GM18868 (cell line): ENCODE results near the gene FAM53C.
"Not testable (repeated sequence)": the region's sequence is repeated elsewhere in the genome, so short reads cannot be mapped to it uniquely, and the experiment has no call there.

Source experiments
- ATAC-seq: cut with Tn5 transposase; IDR thresholded peaks from one replicate; pipeline ENCODE4 v1.9.1; 2021; ENCODE audit warnings: mild to moderate bottlenecking, moderate library complexity; ENCODE audit not compliant: unreplicated experiment

Gene FAM53C

GRCh38 chr5:138337685-138338410 lies at the start of gene FAM53C:
FAM53C (plus strand) TSS chr5:138338266; CDS start chr5:138341336, 3,070 bp downstream.
- peak; percentile 82 for ATAC-seq

GRCh38 chr5:138289296-138289695 lies 48.8 kb upstream of the FAM53C start:
- no peak for ATAC-seq

- no peak for ATAC-seq
Observed at GRCh38 chr5:138303372-138303771, 34.7 kb upstream of the FAM53C start.

- ATAC-seq = no peak
Observed at GRCh38 chr5:138305797-138306196, 32.3 kb upstream of the FAM53C start.

GRCh38 chr5:138315751-138316278 lies 22.3 kb upstream of the FAM53C start:
- no peak for ATAC-seq

- no peak for ATAC-seq
Observed at GRCh38 chr5:138316355-138316754, 21.7 kb upstream of the FAM53C start.

- not testable (repeated sequence) for ATAC-seq
Observed at GRCh38 chr5:138318211-138318610, 19.9 kb upstream of the FAM53C start.

- ATAC-seq = no peak
Observed at GRCh38 chr5:138330813-138331448, 7.1 kb upstream of the FAM53C start.

GRCh38 chr5:138331449-138332368 lies 6.4 kb upstream of the FAM53C start, which contains the start of gene CDC25C:
CDC25C (minus strand) TSS chr5:138331804; CDS start chr5:138331180, 624 bp downstream.
- ATAC-seq = peak; percentile 100

- ATAC-seq = no peak
Observed at GRCh38 chr5:138334867-138335447, 3.1 kb upstream of the FAM53C start.

GRCh38 chr5:138336952-138337684 lies 948 bp upstream of the FAM53C start:
- ATAC-seq = peak; percentile 25

- ATAC-seq = no peak
Observed at GRCh38 chr5:138338411-138339090, 485 bp downstream of the FAM53C start.

GRCh38 chr5:138339091-138339456 lies 1.0 kb downstream of the FAM53C start:
- no peak for ATAC-seq

- no peak for ATAC-seq
Observed at GRCh38 chr5:138339464-138339863, 1.4 kb downstream of the FAM53C start.

GRCh38 chr5:138340008-138340407 lies 1.9 kb downstream of the FAM53C start:
- ATAC-seq = no peak

- ATAC-seq = no peak
Observed at GRCh38 chr5:138344887-138345622, 7.0 kb downstream of the FAM53C start.

GRCh38 chr5:138346889-138347288 lies 8.8 kb downstream of the FAM53C start:
- no peak for ATAC-seq

GRCh38 chr5:138349852-138350562 lies 11.9 kb downstream of the FAM53C start:
- ATAC-seq = no peak
